Left ventricle myocardium inferior (tissue), 1 donor: ENCODE measurements around the gene CMIP. TPM values are rescaled to one million over a fixed set of nuclear protein-coding genes. Genes with fewer than 3 reads are reported as not detected.

Experiments used
- DNase-seq: peaks from one replicate; pipeline ENCODE4 v3.0.0-alpha.2; 2020
- H3K27ac ChIP-seq: fragments of 200-600 bp; replicated peaks from 2 replicates; pipeline ENCODE4 v1.8.0; 2021
- H3K27me3 ChIP-seq: fragments of 200-600 bp; 2 replicates; pipeline ENCODE4 v1.8.0; 2021; ENCODE audit warnings: low read depth
- H3K36me3 ChIP-seq: fragments of 200-600 bp; 2 replicates; pipeline ENCODE4 v1.8.0; 2021
- H3K4me1 ChIP-seq: fragments of 200-600 bp; 2 replicates; pipeline ENCODE4 v1.8.0; 2021
- H3K4me3 ChIP-seq: fragments of 200-600 bp; 2 replicates; pipeline ENCODE4 v1.8.0; 2021; ENCODE audit warnings: mild to moderate bottlenecking, moderate library complexity
- H3K9me3 ChIP-seq: fragments of 200-600 bp; replicated peaks from 2 replicates; pipeline ENCODE4 v1.8.0; 2021
- CTCF ChIP-seq: fragments of 200-600 bp; IDR thresholded peaks from 2 replicates; pipeline ENCODE4 v1.8.0; 2021; ENCODE audit warnings: antibody characterized with exemption, mild to moderate bottlenecking, borderline replicate concordance
- intact Hi-C: fragments of 100-400 bp; cut with micrococcal nuclease; formaldehyde crosslinking; loops from one replicate; pipeline ENCODE4 v1.11.0; 2022
- total RNA-seq: library from RNA; stranded (reverse); fragmentation: NEBNext Ultra II Directional; extraction: Animal tissue kit (Norgen Biotek cat#: 25700); gene quantifications from one replicate; pipeline ENCODE4 v1.2.1, GENCODE V29; 2021
- donor health status: DM: no; HTN: yes; CAD: no; lungs with severe emphysema.

The CMIP gene
- total RNA-seq, 1 donor from 2014 or later, result 11.2 TPM

- peaks cover 13% of the 10 kb centered on the region for H3K4me1 ChIP-seq
- no peak for DNase-seq
- no peak overlapping the region for H3K4me3 ChIP-seq
- TF ChIP-seq CTCF, result no peak
- no peak overlapping the region for H3K27ac ChIP-seq
- H3K27me3 ChIP-seq, result no peaks in the 10 kb centered on the region
- no peaks in the 10 kb centered on the region for H3K9me3 ChIP-seq
- intact Hi-C loops, result no loop called here
- H3K36me3 ChIP-seq, result no peaks in the 10 kb centered on the region
These were observed 122.5 kb downstream of the CMIP start for GRCh38 chr16:81567087-81567486.

- Histone ChIP-seq H3K27ac (no peak overlapping the region), H3K4me3 (no peak overlapping the region), H3K27me3 (no peaks in the 10 kb centered on the region), H3K36me3 (no peaks in the 10 kb centered on the region), H3K4me1 (peaks cover 9% of the 10 kb centered on the region), H3K9me3 (no peaks in the 10 kb centered on the region)
- no peak for TF ChIP-seq CTCF
- no peak for DNase-seq
- intact Hi-C loops, result no loop called here
These were observed 123.6 kb downstream of the CMIP start for GRCh38 chr16:81567987-81568748.

- no peaks in the 10 kb centered on the region for H3K36me3 ChIP-seq
- no peak for TF ChIP-seq CTCF
- no peaks in the 10 kb centered on the region for H3K27me3 ChIP-seq
- DNase-seq, result no peak
- no peak overlapping the region for H3K4me3 ChIP-seq
- H3K9me3 ChIP-seq, result no peaks in the 10 kb centered on the region
- H3K4me1 ChIP-seq, result peaks cover 9% of the 10 kb centered on the region
- intact Hi-C loops, result no loop called here
- no peak overlapping the region for H3K27ac ChIP-seq
These were observed 124.1 kb downstream of the CMIP start for GRCh38 chr16:81568749-81569087.

GRCh38 chr16:81569361-81570034 is 124.9 kb downstream of the CMIP start:
- no peak for DNase-seq
- Histone ChIP-seq H3K27me3 (no peaks in the 10 kb centered on the region), H3K4me1 (peaks cover 9% of the 10 kb centered on the region), H3K36me3 (no peaks in the 10 kb centered on the region), H3K9me3 (no peaks in the 10 kb centered on the region), H3K27ac (no peak overlapping the region), H3K4me3 (no peak overlapping the region)
- TF ChIP-seq CTCF, result no peak
- intact Hi-C loops, result no loop called here

- no peaks in the 10 kb centered on the region for H3K27me3 ChIP-seq
- TF ChIP-seq CTCF, result no peak
- no peak overlapping the region for H3K27ac ChIP-seq
- H3K36me3 ChIP-seq, result no peaks in the 10 kb centered on the region
- intact Hi-C loops, result no loop called here
- peaks cover 9% of the 10 kb centered on the region for H3K4me1 ChIP-seq
- H3K4me3 ChIP-seq, result no peak overlapping the region
- DNase-seq, result no peak
- no peaks in the 10 kb centered on the region for H3K9me3 ChIP-seq
These were observed 125.7 kb downstream of the CMIP start for GRCh38 chr16:81570151-81570846.
